DOHH2 (cell line): Measurements from ENCODE around the gene ANKRD36C.

Experiments used
- CTCF ChIP-seq: fragments of 200-600 bp; sonication (generic); IDR thresholded peaks from one replicate; pipeline ENCODE4 v1.5.1; 2014; ENCODE audit warnings: antibody characterized with exemption, mild to moderate bottlenecking, low read depth, low read length; ENCODE audit not compliant: poor library complexity, severe bottlenecking
- EZH2phosphoT487 ChIP-seq: fragments of 200-600 bp; sonication (generic); IDR thresholded peaks from 2 replicates; pipeline ENCODE4 v1.6.1; 2017; ENCODE audit warnings: borderline replicate concordance, mild to moderate bottlenecking, antibody characterized with exemption, low read length, moderate library complexity, mixed read lengths

DNA sequence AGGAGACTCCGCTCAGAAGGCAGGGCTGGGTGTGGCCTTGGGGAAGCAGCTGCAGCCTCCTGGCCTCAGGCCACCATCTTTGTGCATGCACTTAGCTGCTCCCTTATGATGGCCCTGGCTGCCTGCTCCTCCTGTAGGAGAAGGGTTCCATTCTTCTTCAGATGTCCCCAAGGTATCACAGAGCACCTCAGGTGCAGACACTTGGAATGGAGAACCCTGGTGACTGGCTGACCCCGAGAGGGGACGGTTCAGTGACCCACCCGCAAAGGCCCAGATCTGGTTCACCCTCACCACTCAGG, 33.5 kb upstream of the ANKRD36C start:
- TF ChIP-seq CTCF (no peak), EZH2phosphoT487 (no peak)
